HUES48 (cell line): Measurements from ENCODE around the gene AP1M2.
"Not testable (repeated sequence)": the region's sequence is repeated elsewhere in the genome, so short reads cannot be mapped to it uniquely, and the experiment has no call there.

Source experiments
- H3K27ac ChIP-seq: one replicate; pipeline ENCODE4 v1.7.0; 2013; ENCODE audit warnings: low read depth, low read length, inconsistent platforms
- H3K27me3 ChIP-seq: 2 replicates; pipeline ENCODE4 v1.6.1; 2013; ENCODE audit warnings: mild to moderate bottlenecking, low read length; ENCODE audit not compliant: control insufficient read depth, insufficient read depth
- H3K36me3 ChIP-seq: 2 replicates; pipeline ENCODE4 v1.6.1; 2013; ENCODE audit warnings: low read length; ENCODE audit not compliant: control insufficient read depth, insufficient read depth
- H3K4me1 ChIP-seq: 2 replicates; pipeline ENCODE4 v1.6.1; 2013; ENCODE audit warnings: mild to moderate bottlenecking, low read length; ENCODE audit not compliant: control insufficient read depth, insufficient read depth
- H3K4me3 ChIP-seq: 2 replicates; pipeline ENCODE4 v1.5.1; 2013; ENCODE audit warnings: mild to moderate bottlenecking, low read depth, low read length
- H3K9ac ChIP-seq: 2 replicates; pipeline ENCODE4 v1.6.1; 2013; ENCODE audit warnings: mild to moderate bottlenecking, low read depth, low read length, moderate library complexity
- H3K9me3 ChIP-seq: 2 replicates; pipeline ENCODE4 v1.6.1; 2013; ENCODE audit warnings: low read length; ENCODE audit not compliant: control insufficient read depth, insufficient read depth

AP1M2 gene

DNA sequence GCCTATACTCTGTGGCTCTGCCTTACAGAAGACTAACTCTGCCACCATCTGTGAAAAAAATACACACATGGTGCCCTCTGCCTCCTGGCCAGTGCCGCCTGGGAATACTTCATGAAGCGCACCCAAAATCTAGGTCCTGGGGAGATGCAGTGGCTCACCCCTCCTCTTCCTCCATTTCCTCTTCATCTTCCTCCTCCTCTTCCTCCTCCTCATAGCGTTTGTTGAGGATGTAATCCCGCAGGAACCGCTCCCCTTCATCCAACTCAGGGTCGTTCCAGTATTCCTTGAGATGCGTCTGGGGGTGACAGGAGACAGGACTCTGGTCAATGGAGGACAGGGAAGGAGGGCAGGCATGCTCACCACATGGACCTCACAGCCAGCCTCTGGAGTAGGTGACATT, 27.0 kb downstream of the AP1M2 start:
- peaks cover 68% of the 10 kb centered on the region for H3K36me3 ChIP-seq
- no peak overlapping the region for H3K4me3 ChIP-seq
- H3K27ac ChIP-seq: no peak overlapping the region
- no peaks in the 10 kb centered on the region for H3K27me3 ChIP-seq
- H3K4me1 ChIP-seq: peaks cover 5% of the 10 kb centered on the region; the same call in 1 of the 2 replicates
- H3K9me3 ChIP-seq: no peaks in the 10 kb centered on the region
- no peak overlapping the region for H3K9ac ChIP-seq

GRCh38 chr19:10557603-10558197, 29.4 kb downstream of the AP1M2 start:
- no peak overlapping the region for H3K27ac ChIP-seq
- H3K4me3 ChIP-seq: no peak overlapping the region
- H3K9me3 ChIP-seq: no peaks in the 10 kb centered on the region
- peaks cover 88% of the 10 kb centered on the region for H3K36me3 ChIP-seq
- no peak overlapping the region for H3K9ac ChIP-seq
- no peaks in the 10 kb centered on the region for H3K27me3 ChIP-seq
- H3K4me1 ChIP-seq: no peaks in the 10 kb centered on the region

- Histone ChIP-seq H3K9me3 (no peaks in the 10 kb centered on the region), H3K36me3 (peaks cover 80% of the 10 kb centered on the region), H3K4me1 (no peaks in the 10 kb centered on the region), H3K9ac (no peak overlapping the region), H3K4me3 (no peak overlapping the region), H3K27me3 (no peaks in the 10 kb centered on the region), H3K27ac (no peak overlapping the region)
These were observed 31.5 kb downstream of the AP1M2 start for GRCh38 chr19:10555610-10555973.

DNA sequence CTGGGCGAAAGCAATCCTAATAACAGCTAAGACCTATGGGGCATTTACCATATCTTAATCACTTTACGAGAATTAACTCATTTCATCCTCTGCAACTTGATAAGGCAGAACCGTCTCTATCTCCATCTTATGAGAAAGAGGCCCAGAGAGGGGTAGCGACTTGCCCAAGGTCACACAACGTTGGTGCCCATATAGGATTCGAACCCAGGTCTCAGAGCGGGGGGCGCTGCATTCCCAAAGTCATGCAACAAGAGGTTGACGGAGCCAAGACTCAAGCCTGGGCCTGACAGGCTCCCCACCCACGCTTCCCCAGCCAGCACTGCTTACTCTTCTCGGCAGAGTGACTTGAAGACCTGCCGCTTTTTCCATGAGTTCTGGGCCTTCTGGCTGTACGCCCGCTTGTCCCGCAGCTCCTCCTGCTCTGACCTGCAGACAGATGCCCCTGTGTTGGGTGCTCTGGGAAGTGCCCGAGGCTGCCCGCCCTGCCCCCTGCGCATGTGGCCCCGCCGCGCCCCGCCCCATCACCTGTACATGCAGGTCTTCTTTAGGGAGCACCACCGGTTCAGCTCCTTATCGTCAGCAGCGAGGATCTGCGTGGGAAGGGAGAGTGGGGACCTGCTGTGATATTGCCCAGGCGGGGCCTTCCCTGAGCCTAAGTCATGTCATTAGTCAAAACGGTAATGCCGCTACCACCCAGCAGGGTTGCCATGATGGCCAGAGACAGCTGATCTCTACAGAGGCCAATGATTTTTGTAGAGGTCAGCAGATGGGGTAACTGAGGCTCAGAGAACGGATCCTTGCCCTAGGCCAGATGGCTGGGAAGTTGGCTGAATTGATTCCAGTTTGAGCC, 32.1 kb downstream of the AP1M2 start:
- H3K27ac ChIP-seq: no peak overlapping the region
- H3K36me3 ChIP-seq: peaks cover 79% of the 10 kb centered on the region
- H3K9ac ChIP-seq: no peak overlapping the region
- no peaks in the 10 kb centered on the region for H3K9me3 ChIP-seq
- no peaks in the 10 kb centered on the region for H3K4me1 ChIP-seq
- H3K27me3 ChIP-seq: no peaks in the 10 kb centered on the region
- no peak overlapping the region for H3K4me3 ChIP-seq

GRCh38 chr19:10553943-10554381, 33.1 kb downstream of the AP1M2 start:
- H3K27ac ChIP-seq: no peak overlapping the region
- H3K9me3 ChIP-seq: no peaks in the 10 kb centered on the region
- H3K36me3 ChIP-seq: peaks cover 75% of the 10 kb centered on the region
- H3K4me3 ChIP-seq: no peak overlapping the region
- H3K4me1 ChIP-seq: no peaks in the 10 kb centered on the region
- H3K27me3 ChIP-seq: no peaks in the 10 kb centered on the region
- H3K9ac ChIP-seq: no peak overlapping the region

- Histone ChIP-seq H3K36me3 (peaks cover 78% of the 10 kb centered on the region), H3K9ac (no peak overlapping the region), H3K4me1 (no peaks in the 10 kb centered on the region), H3K27me3 (no peaks in the 10 kb centered on the region), H3K9me3 (no peaks in the 10 kb centered on the region), H3K4me3 (no peak overlapping the region), H3K27ac (no peak overlapping the region)
These were observed 33.9 kb downstream of the AP1M2 start for GRCh38 chr19:10553087-10553667.

DNA sequence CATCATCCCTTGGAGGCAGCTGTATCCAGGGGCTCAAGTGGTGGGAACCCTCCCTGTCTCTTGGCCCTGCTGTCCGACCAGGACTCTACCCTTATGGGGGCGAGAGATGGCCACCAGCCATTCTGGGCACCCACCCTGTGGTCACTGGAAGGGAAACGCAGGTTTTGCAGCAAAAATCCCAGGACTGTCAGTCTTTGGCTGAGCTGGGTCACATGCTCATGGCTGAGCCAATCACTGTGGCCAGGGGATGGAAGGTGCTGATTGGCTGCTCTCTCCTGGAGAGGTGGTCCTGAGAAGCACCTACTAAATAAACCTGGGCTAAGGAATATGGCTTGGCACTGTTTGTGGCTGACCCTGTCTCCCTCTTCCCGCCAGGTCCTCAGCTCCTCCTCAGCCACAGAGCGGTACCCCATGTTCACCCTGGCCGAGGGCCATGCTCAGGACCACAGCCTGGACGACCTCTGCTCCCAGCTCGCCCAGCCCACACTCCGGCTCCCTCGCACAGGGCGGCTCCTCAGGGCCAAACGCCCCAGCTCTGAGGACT, 34.5 kb downstream of the AP1M2 start:
- no peaks in the 10 kb centered on the region for H3K4me1 ChIP-seq
- H3K27ac ChIP-seq: no peak overlapping the region
- no peak overlapping the region for H3K9ac ChIP-seq
- H3K36me3 ChIP-seq: peaks cover 73% of the 10 kb centered on the region
- H3K4me3 ChIP-seq: no peak overlapping the region
- H3K27me3 ChIP-seq: no peaks in the 10 kb centered on the region
- H3K9me3 ChIP-seq: no peaks in the 10 kb centered on the region

GRCh38 chr19:10551698-10552301, 35.3 kb downstream of the AP1M2 start:
- Histone ChIP-seq H3K27me3 (no peaks in the 10 kb centered on the region), H3K4me3 (no peak overlapping the region), H3K9me3 (no peaks in the 10 kb centered on the region), H3K9ac (no peak overlapping the region), H3K36me3 (peaks cover 72% of the 10 kb centered on the region), H3K4me1 (no peaks in the 10 kb centered on the region), H3K27ac (no peak overlapping the region)

DNA sequence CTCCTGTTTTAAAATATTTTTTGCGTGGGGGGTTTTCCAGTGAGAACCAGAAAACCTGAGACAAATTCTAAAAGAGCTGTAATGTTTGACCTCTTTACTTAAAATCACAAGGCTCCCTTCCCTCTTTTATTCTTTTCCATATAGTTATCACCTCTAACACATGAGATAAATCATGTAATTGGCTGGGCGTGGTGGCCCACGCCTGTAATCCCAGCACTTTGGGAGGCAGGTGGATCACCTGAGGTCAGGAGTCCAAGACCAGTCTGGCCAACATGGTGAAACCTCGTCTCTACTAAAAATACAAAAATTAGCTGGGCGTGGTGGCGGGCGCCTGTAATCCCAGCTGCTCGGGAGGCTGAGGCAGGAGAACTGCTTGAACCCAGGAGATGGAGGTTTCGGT, 36.1 kb downstream of the AP1M2 start:
- not testable (repeated sequence) for H3K27ac ChIP-seq, H3K9ac ChIP-seq, H3K4me3 ChIP-seq, H3K9me3 ChIP-seq, H3K27me3 ChIP-seq, H3K4me1 ChIP-seq
- peaks cover 68% of the 10 kb centered on the region for H3K36me3 ChIP-seq

- no peaks in the 10 kb centered on the region for H3K27me3 ChIP-seq
- H3K4me3 ChIP-seq: no peak overlapping the region
- H3K36me3 ChIP-seq: peaks cover 61% of the 10 kb centered on the region
- no peaks in the 10 kb centered on the region for H3K4me1 ChIP-seq
- H3K9ac ChIP-seq: no peak overlapping the region
- H3K27ac ChIP-seq: no peak overlapping the region
- H3K9me3 ChIP-seq: no peaks in the 10 kb centered on the region
These were observed 36.8 kb downstream of the AP1M2 start for GRCh38 chr19:10550336-10550735.

DNA sequence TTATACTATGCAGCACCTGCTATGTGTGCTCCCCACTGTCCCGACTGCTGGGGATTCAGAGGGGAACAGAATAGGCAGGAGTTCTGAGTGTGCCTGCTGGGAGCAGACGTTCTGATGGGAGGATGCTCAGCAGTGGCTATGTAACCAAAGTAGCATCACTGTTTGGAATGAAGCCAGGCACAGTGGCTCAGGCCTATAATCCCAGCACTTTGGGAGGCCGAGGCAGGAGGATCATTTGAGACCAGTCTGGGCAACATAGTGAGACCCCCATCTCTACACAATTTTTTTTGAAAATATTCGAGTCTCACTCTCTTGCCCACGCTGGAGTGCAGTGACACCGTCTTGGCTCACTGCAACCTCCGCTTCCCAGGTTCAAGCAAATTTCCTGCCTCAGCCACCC, 37.4 kb downstream of the AP1M2 start:
- H3K4me1 ChIP-seq: no peaks in the 10 kb centered on the region
- H3K9me3 ChIP-seq: no peaks in the 10 kb centered on the region
- H3K27me3 ChIP-seq: no peaks in the 10 kb centered on the region
- no peak overlapping the region for H3K27ac ChIP-seq
- H3K4me3 ChIP-seq: no peak overlapping the region
- H3K9ac ChIP-seq: no peak overlapping the region
- H3K36me3 ChIP-seq: peaks cover 58% of the 10 kb centered on the region
